ENCODE data around the gene DNAJC7.
"Not testable (repeated sequence)": the region's sequence is repeated elsewhere in the genome, so short reads cannot be mapped to it uniquely, and the experiment has no call there.

The DNAJC7 gene

DNA sequence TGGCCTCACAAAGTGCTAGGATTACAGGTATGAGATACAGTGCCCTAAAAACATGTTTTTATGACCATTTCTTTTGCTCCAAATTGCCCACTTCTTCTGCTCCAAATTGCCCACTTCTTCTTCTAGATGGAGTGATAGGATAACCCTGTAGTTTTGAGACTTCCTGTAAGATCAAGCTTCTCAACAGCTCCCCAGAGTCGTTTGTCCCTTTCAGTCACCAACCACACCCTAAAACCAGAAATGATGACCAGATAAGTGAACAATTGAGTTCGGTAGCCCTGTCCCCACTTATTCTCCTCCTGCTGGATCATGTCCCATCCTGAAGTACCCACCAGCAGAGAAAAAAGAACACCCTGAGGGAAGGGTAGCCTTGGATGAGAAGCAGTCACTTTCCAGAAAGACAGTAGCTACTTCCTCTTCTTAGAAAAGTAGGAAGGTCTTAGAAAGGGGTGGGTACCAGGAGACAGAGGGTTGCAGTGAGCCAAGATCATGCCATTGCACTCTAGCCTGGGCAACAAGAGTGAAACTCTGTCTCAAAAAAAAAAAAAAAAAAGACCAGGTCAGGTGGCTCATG is 84.3 kb downstream of the DNAJC7 start:
- no peaks in the 10 kb centered on the region for H3K9me3 ChIP-seq (ENCODE audit: control insufficient read depth, low read length)
- no peaks in the 10 kb centered on the region for H3K36me3 ChIP-seq (ENCODE audit: control insufficient read depth, insufficient read depth, low read length)
- no peak overlapping the region for H3K9ac ChIP-seq (ENCODE audit: low read length)
- no peaks in the 10 kb centered on the region for H3K27me3 ChIP-seq (ENCODE audit: control insufficient read depth, insufficient read depth, low read length)
- no peak overlapping the region for H3K4me3 ChIP-seq (ENCODE audit: low read length)
- no peaks in the 10 kb centered on the region for H3K4me1 ChIP-seq (ENCODE audit: control insufficient read depth, insufficient read depth, low read length)

DNA sequence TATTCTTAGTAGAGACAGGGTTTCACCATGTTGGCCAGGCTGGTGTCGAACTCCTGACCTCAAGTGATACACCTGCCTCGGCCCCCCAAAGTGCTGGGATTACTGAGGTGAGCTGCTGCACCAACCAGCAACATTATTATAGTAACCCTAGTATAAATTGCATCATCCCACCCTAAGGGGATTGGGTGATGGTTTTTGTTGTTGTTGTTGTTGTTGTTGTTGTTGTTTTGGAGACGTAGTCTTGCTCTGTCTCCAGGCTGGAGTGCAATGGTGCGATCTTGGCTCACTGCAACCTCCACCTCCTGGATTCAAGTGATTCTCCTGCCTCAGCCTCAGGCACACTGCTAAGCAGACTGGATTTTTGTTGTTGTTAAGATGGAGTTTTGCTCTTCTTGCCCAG is 85.5 kb downstream of the DNAJC7 start:
- H3K9ac ChIP-seq (ENCODE audit: low read length); H3K36me3 ChIP-seq (ENCODE audit: control insufficient read depth, insufficient read depth, low read length); H3K27me3 ChIP-seq (ENCODE audit: control insufficient read depth, insufficient read depth, low read length); H3K4me3 ChIP-seq (ENCODE audit: low read length); H3K9me3 ChIP-seq (ENCODE audit: control insufficient read depth, low read length); H3K4me1 ChIP-seq (ENCODE audit: control insufficient read depth, insufficient read depth, low read length): not testable (repeated sequence)

DNA sequence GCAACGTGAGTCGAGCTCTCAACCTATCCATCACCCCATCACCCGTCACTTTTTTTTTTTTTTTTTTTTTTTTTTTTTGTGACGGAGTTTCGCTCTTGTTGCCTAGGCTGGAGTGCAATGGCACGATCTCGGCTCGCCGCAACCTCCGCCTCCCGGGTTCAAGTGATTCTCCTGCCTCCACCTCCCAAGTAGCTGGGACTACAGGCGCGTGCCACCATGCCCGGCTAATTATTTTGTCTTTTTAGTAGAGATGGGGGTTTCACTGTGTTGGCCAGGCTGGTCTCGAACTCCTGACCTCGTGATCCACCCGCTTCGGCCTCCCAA is 86.4 kb downstream of the DNAJC7 start:
- Histone ChIP-seq H3K4me3 (ENCODE audit: low read length) (peak overlapping the region; percentile 99), H3K9ac (ENCODE audit: low read length) (peak overlapping the region; percentile 88)
- not testable (repeated sequence) for H3K9me3 ChIP-seq (ENCODE audit: control insufficient read depth, low read length); H3K36me3 ChIP-seq (ENCODE audit: control insufficient read depth, insufficient read depth, low read length); H3K27me3 ChIP-seq (ENCODE audit: control insufficient read depth, insufficient read depth, low read length); H3K4me1 ChIP-seq (ENCODE audit: control insufficient read depth, insufficient read depth, low read length)

DNA sequence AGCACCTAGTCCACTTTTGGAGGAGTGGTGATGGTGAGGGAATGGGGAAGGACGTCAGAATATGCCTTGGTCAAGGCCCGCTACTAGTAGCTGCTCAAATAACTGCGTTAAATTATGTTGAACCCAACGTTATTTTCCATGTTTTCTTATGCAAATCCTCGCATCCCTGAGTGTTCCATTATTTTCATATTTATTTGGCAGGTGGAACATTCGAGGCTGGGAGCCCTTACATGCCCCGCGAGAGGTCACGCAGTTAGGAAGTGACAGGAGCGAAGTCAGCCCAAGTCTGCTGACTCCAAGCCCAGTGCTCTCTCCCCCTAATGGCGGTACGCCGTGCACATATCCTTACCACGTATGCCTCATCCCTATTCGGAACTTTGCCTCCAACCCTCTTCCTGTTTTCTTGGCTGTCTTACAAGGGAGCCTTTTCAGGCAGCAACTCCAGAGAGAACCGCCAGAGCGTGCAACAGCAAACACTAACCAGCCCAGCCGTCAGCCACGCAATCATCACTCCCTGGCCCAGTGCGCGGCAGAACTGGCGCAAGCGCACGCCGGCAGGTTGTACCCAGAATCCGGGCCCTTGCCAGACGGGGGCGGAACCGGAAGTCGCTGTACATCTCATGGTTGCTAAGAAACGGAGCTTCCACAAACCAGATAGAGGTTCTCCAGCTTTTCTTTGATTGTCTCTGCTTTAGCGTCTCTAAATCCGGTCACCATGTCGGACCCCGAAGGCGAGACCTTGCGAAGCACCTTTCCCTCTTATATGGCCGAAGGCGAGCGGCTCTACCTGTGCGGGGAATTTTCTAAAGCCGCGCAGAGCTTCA is 87.0 kb downstream of the DNAJC7 start, which contains the start of gene ODAD4:
ODAD4 (plus strand) TSS at position 609 of the 824 bp plus-strand sequence; CDS start at position 716, 107 bp downstream.
- H3K36me3 ChIP-seq (ENCODE audit: control insufficient read depth, insufficient read depth, low read length), result no peaks in the 10 kb centered on the region
- peak within 1 kb of the TSS; percentile 88 for H3K9ac ChIP-seq (ENCODE audit: low read length)
- peak within 1 kb of the TSS; percentile 99 for H3K4me3 ChIP-seq (ENCODE audit: low read length)
- H3K9me3 ChIP-seq (ENCODE audit: control insufficient read depth, low read length), result no peaks in the 10 kb centered on the region
- no peaks in the 10 kb centered on the region for H3K4me1 ChIP-seq (ENCODE audit: control insufficient read depth, insufficient read depth, low read length)
- no peaks in the 10 kb centered on the region for H3K27me3 ChIP-seq (ENCODE audit: control insufficient read depth, insufficient read depth, low read length)

DNA sequence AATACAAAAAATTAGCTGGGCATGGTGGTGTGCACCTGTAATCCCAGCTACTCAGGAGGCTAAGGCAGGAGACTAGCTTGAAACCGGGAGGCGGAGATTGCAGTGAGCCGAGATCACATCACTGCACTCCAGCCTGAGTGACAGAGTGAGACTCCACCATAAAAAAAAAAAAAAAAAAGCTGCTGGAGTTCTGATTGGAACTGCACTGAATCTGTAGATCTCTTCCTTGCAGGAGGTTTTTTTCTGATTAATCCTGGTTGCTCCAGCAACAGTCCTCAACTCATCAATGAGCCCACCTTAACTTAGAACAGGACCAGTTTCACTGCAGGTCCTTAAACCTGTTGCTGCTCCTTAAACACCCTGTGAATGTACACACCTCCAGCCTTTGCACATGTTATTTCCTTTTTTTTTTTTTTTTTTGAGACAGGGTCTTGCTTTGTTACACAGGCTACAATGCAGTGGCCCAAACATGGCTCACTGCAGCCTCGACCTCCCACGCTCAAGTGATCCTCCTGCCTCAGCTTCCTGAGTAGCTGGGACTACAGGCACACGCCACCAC is 88.5 kb downstream of the DNAJC7 start:
- H3K9me3 ChIP-seq (ENCODE audit: control insufficient read depth, low read length), result no peaks in the 10 kb centered on the region
- no peak overlapping the region for H3K4me3 ChIP-seq (ENCODE audit: low read length)
- no peaks in the 10 kb centered on the region for H3K27me3 ChIP-seq (ENCODE audit: control insufficient read depth, insufficient read depth, low read length)
- H3K4me1 ChIP-seq (ENCODE audit: control insufficient read depth, insufficient read depth, low read length), result no peaks in the 10 kb centered on the region
- no peak overlapping the region for H3K9ac ChIP-seq (ENCODE audit: low read length)
- H3K36me3 ChIP-seq (ENCODE audit: control insufficient read depth, insufficient read depth, low read length), result no peaks in the 10 kb centered on the region
